DOHH2 (cell line): Measurements from ENCODE around the gene FKBP5.

Experiments used
- H3F3A ChIP-seq: fragments of 200-600 bp; sonication (generic), shearing (Covaris generic); 2 replicates; pipeline ENCODE4 v1.6.0; 2016; ENCODE audit warnings: antibody characterized with exemption, mild to moderate bottlenecking; ENCODE audit not compliant: control insufficient read depth, insufficient read depth
- H3K27ac ChIP-seq: fragments of 200-600 bp; sonication (generic); 2 replicates; pipeline ENCODE4 v1.5.1; 2014; ENCODE audit warnings: low read depth, mild to moderate bottlenecking, low read length, moderate library complexity
- H3K27me3 ChIP-seq: fragments of 200-600 bp; sonication (generic); 2 replicates; pipeline ENCODE4 v1.6.1; 2014; ENCODE audit warnings: mild to moderate bottlenecking, low read length, mixed read lengths; ENCODE audit not compliant: control insufficient read depth
- H3K36me3 ChIP-seq: fragments of 200-600 bp; sonication (generic); 2 replicates; pipeline ENCODE4 v1.6.1; 2014; ENCODE audit warnings: mild to moderate bottlenecking, low read length, moderate library complexity, mixed read lengths; ENCODE audit not compliant: control insufficient read depth
- H3K4me1 ChIP-seq: fragments of 200-600 bp; sonication (generic); 2 replicates; pipeline ENCODE4 v1.6.1; 2014; ENCODE audit warnings: mild to moderate bottlenecking, low read length, mixed read lengths; ENCODE audit not compliant: control insufficient read depth
- H3K4me2 ChIP-seq: fragments of 200-600 bp; sonication (generic); 2 replicates; pipeline ENCODE4 v1.6.0; 2014; ENCODE audit warnings: mild to moderate bottlenecking, low read length, moderate library complexity
- H3K4me3 ChIP-seq: fragments of 200-600 bp; sonication (generic); 2 replicates; pipeline ENCODE4 v1.5.1; 2014; ENCODE audit warnings: mild to moderate bottlenecking, low read length, mixed read lengths
- H3K79me2 ChIP-seq: fragments of 200-600 bp; sonication (generic); 2 replicates; pipeline ENCODE4 v1.6.1; 2014; ENCODE audit warnings: mild to moderate bottlenecking, low read length, mixed read lengths; ENCODE audit not compliant: control insufficient read depth
- H3K9me2 ChIP-seq: fragments of 200-600 bp; sonication (generic); replicated peaks from 2 replicates; pipeline ENCODE4 v1.6.1; 2014; ENCODE audit warnings: mild to moderate bottlenecking, low read length, mixed read lengths; ENCODE audit not compliant: control insufficient read depth
- H3K9me3 ChIP-seq: fragments of 200-600 bp; sonication (generic); 2 replicates; pipeline ENCODE4 v1.6.1; 2014; ENCODE audit warnings: antibody characterized with exemption, low read length, mixed read lengths; ENCODE audit not compliant: control insufficient read depth, insufficient read depth
- H4K20me1 ChIP-seq: fragments of 200-600 bp; sonication (generic); 2 replicates; pipeline ENCODE4 v1.6.0; 2014; ENCODE audit warnings: low read depth, mild to moderate bottlenecking, antibody characterized with exemption, low read length, moderate library complexity; ENCODE audit not compliant: control insufficient read depth, insufficient read depth
- CTCF ChIP-seq: fragments of 200-600 bp; sonication (generic); IDR thresholded peaks from one replicate; pipeline ENCODE4 v1.5.1; 2014; ENCODE audit warnings: antibody characterized with exemption, mild to moderate bottlenecking, low read depth, low read length; ENCODE audit not compliant: poor library complexity, severe bottlenecking
- EZH2phosphoT487 ChIP-seq: fragments of 200-600 bp; sonication (generic); IDR thresholded peaks from 2 replicates; pipeline ENCODE4 v1.6.1; 2017; ENCODE audit warnings: borderline replicate concordance, mild to moderate bottlenecking, antibody characterized with exemption, low read length, moderate library complexity, mixed read lengths

FKBP5 gene

DNA sequence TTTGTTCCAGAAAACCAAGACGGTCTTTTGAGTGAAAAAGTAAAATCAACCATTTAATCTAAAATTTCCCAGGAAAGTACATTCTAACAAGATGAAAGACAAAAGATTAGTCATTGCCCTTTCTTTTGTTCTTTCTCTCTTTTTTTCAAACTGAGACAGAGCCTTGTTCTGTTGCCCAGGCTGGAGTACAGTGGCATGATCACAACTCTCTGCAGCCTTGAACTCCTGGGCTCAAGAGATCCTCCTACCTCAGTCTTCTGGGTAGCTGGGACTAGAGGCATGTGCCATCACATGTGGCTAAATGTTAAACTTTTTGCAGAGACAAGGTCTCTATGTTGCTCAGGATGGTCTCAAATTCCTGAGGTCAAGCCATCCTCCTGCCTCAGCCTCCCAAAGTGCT lies 75.0 kb downstream of the FKBP5 start:
- H3K27ac ChIP-seq: no peak overlapping the region
- H3K9me2 ChIP-seq: no peaks in the 10 kb centered on the region
- no peak overlapping the region for H3K4me3 ChIP-seq
- TF ChIP-seq CTCF (no peak), EZH2phosphoT487 (no peak)
- H4K20me1 ChIP-seq: no peaks in the 10 kb centered on the region
- no peaks in the 10 kb centered on the region for H3K9me3 ChIP-seq
- no peaks in the 10 kb centered on the region for H3K27me3 ChIP-seq
- peaks cover 7% of the 10 kb centered on the region for H3F3A ChIP-seq
- no peaks in the 10 kb centered on the region for H3K4me1 ChIP-seq
- peaks cover 54% of the 10 kb centered on the region for H3K36me3 ChIP-seq
- H3K79me2 ChIP-seq: no peaks in the 10 kb centered on the region
- no peak overlapping the region for H3K4me2 ChIP-seq

DNA sequence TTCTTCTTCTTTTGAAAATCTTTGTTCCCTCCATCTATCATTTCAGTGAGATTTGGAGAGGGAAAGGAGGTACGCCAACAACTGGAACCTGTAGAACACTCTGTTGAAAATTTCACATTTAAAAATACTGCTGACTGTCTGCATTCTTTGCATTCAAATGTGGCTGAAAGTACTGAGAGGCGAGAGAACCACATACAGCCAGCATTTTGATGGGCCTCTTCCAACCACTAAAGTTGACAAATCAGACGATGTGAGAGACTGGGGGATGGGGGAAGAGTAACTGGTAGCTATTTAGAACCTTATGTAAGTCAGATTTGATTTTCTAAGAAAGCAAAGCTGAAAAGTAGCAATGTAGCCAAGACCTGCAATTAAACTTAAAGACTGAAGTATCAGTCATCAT lies 77.5 kb downstream of the FKBP5 start:
- TF ChIP-seq EZH2phosphoT487 (no peak), CTCF (no peak)
- Histone ChIP-seq H3K36me3 (peaks cover 43% of the 10 kb centered on the region), H3K4me3 (no peak overlapping the region), H3K4me1 (no peaks in the 10 kb centered on the region), H3K79me2 (no peaks in the 10 kb centered on the region), H3K27me3 (no peaks in the 10 kb centered on the region), H4K20me1 (no peaks in the 10 kb centered on the region), H3F3A (peaks cover 4% of the 10 kb centered on the region; the same call in 1 of the 2 replicates), H3K9me2 (no peaks in the 10 kb centered on the region), H3K27ac (no peak overlapping the region), H3K4me2 (no peak overlapping the region), H3K9me3 (no peaks in the 10 kb centered on the region)

DNA sequence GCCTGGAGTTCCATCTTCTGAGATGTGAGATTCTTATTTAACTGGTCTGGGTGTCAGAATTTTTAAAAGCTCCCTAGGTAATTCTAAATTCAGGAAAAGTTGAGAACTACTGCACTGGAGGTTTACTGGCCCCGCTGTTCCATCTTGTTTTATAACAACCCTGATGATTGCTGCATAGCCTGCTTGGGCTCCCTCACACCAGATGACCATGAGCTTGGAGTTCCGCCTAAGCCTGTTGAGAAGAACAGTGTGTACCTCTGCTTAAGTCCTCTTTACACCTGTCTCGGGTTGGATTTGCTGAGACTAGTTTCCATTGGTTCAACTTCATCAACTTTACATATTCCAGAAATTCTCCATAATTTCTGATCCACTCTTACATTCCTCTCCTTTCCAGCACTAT lies 77.9 kb downstream of the FKBP5 start:
- Histone ChIP-seq H3K4me1 (no peaks in the 10 kb centered on the region), H3K27ac (no peak overlapping the region), H3K9me2 (no peaks in the 10 kb centered on the region), H3F3A (peaks cover 4% of the 10 kb centered on the region; the same call in 1 of the 2 replicates), H3K4me2 (no peak overlapping the region), H3K4me3 (no peak overlapping the region), H3K9me3 (no peaks in the 10 kb centered on the region), H4K20me1 (no peaks in the 10 kb centered on the region), H3K27me3 (no peaks in the 10 kb centered on the region), H3K36me3 (peaks cover 42% of the 10 kb centered on the region), H3K79me2 (no peaks in the 10 kb centered on the region)
- no peak for TF ChIP-seq EZH2phosphoT487
- no peak for TF ChIP-seq CTCF
